NCI-H69 (cell line): ENCODE measurements around the gene RAPGEF5.

Experiments used
- DNase-seq: peaks from one replicate; lab custom pipeline; 2025; lab: John Stamatoyannopoulos, UW

RAPGEF5 gene

GRCh38 chr7:22216832-22217475, 140.0 kb downstream of the RAPGEF5 start:
- no peak for DNase-seq

- no peak for DNase-seq
Measured at GRCh38 chr7:22216309-22216708, 140.6 kb downstream of the RAPGEF5 start.

- DNase-seq = no peak
Measured at GRCh38 chr7:22214000-22214399, 143.0 kb downstream of the RAPGEF5 start.

DNA sequence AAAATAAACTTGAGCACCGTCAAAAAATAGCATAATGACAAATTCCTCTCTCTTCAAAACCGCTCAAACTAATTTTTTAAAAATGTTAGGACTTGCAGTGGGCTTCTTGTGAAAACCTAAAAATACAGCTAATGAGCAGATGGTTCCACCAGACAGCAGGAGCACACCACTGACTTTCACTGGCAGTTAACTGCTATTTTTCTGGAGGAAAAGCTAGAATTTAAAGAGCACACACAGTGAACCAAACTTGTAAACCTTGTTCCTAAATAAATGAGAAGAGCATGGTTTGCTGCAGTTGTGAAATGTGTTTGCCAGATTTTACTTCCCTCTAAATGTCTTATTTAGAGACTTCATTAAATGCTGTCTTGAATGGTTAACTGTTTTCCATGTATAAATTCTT, 143.9 kb downstream of the RAPGEF5 start:
- no peak for DNase-seq

DNA sequence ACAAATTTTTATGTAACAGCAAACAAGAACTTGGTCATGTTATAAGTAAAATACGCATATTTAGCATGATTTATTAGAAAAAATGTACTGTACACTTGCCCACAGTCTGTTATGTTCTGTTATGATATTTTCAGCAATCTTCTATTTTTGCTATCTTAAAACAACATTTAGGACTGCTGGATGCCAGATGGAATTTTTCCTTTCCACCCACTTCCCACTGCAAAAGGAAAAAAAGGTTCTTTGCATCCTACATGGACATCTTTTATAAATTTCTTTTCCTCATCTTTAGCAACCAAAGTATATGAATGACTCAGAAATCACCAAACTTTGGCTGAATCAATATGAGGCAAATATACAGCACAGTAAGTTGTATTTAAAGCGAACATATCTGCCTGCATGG, 146.0 kb downstream of the RAPGEF5 start:
- DNase-seq = no peak

DNA sequence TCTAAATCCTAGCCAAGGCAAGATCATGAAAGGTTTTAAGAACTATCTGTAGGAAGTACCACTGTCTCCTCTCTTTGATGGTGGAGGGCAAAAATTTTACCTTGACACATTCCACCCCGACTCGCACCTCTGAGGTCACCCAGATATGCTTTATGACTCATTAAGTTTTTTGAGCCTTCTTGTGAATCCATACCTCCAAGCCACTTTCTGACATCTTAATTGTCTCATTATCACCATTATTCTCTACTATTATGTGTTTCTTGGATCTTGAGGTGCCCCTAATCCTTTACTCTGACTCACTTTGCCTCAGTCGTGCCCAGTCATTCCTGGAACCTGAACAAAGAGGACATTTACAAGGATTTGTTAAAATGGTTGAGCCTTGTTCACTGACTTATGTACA, 146.6 kb downstream of the RAPGEF5 start:
- no peak for DNase-seq

DNA sequence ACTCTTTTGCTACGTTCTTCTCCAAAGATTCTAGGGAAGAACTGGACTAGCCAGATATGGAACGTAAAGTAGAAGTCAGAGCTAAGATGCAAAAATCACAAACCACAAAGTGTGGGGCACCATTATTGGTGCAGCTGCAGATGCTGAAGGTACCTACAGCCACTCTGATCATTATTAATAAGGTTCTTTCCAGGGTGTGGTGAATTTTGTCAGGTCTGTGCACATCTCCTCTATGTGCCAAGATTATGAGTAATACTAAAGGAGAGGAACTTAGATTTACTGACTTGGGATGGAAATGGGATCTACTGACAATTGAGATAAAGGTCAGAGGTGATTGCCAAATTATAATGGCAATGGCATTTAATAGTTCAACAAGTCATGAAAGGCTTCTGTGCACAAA, 148.2 kb downstream of the RAPGEF5 start:
- no peak for DNase-seq

DNA sequence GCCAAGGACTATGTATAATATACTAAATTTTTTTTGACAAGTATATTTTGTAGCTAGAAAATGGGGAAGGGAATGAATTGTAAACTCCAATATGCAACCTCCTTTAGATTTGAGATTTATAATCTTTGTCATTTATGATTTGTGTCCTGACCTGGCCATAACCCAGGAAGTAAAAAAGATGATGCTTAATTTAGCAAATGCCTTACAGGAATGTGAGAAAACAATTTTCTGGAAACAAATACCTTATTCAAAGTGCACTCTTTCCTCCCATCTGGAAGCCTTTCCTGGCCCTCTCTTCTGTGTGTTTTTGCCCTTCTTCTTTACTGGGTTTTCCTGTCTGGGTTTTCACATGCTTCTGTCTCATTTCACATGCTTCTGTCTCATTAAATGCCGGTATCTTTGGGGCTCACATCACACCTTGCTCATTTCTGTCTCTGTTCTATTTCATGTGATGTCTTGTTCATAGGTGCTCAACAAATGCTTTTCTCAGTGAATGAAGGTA, 149.2 kb downstream of the RAPGEF5 start:
- no peak for DNase-seq

GRCh38 chr7:22205631-22206030, 151.3 kb downstream of the RAPGEF5 start:
- DNase-seq = no peak

GRCh38 chr7:22204312-22204711, 152.6 kb downstream of the RAPGEF5 start:
- DNase-seq = no peak

- no peak for DNase-seq
Measured at GRCh38 chr7:22202141-22202540, 154.8 kb downstream of the RAPGEF5 start.

DNA sequence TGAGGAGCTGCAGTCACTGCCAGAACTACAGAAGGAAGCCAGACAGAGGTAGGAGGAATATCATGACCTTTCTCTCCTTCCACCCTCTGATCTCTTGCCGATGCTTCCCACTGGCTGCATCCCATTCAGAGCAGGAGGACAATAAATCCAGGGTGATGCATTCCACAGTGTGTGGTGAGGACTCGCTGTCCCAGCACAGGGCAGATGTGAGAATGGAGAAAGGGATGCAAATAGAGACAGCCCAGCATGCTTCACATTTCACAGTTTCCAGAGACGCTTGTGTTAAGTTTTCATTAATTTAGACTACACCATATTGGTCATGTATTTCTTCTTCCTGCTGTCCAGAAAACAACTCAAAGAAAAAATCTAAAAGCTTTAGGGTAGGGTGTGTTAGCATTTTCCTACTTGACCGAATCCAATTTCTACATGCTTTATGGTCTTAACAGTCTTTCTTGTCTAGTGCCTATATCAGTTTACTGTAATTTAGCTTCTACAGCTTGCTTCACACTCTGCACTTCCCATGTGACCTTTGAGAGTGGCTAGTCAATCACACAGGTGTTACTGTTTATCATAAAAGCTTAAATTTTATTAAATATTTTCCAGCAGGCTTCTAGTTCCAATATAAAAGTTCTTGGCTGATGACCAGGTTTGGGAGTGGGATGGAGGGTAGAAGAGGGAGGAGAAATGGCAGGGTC, 155.6 kb downstream of the RAPGEF5 start:
- DNase-seq = no peak

DNA sequence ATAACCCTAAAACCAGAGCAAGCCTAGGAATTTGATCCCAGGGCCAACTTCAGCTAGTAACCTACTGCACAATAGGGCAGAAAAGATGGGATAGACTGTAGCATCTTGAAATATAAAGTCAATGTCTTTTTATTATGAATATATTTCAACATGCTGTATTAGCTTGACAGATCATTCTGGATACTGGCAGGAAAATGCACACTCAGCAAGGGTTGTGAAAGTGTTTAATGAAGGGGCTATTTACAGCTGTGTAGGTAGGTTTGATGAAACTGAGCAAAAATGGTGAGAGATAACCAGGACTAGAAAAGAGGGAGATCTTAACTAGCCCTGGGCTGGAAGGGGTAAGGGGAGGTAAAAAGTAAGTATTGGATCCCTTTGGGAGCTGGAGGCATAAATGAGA, 156.2 kb downstream of the RAPGEF5 start:
- DNase-seq = no peak

- DNase-seq = no peak
Measured at GRCh38 chr7:22200238-22200637, 156.7 kb downstream of the RAPGEF5 start.

DNA sequence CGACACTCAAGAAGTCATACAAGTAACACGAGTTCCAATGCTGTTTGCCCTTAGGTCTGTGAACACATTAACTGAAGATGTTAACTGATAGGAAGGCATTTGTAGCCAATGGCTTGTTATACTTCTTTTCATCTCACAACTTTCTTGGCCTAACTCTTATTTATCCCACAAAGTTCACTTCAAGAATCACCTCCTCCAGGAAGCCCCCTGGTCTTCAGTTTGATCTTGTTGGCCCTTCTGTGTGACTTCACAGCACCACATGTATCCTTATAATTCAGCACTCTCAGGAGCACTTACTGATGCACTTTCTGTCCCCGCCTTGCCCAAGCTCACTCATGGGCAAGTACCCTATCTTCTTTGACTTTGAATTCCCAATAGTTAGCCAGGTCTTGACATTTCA, 159.6 kb downstream of the RAPGEF5 start:
- no peak for DNase-seq

GRCh38 chr7:22196429-22196828, 160.5 kb downstream of the RAPGEF5 start:
- DNase-seq = no peak

DNA sequence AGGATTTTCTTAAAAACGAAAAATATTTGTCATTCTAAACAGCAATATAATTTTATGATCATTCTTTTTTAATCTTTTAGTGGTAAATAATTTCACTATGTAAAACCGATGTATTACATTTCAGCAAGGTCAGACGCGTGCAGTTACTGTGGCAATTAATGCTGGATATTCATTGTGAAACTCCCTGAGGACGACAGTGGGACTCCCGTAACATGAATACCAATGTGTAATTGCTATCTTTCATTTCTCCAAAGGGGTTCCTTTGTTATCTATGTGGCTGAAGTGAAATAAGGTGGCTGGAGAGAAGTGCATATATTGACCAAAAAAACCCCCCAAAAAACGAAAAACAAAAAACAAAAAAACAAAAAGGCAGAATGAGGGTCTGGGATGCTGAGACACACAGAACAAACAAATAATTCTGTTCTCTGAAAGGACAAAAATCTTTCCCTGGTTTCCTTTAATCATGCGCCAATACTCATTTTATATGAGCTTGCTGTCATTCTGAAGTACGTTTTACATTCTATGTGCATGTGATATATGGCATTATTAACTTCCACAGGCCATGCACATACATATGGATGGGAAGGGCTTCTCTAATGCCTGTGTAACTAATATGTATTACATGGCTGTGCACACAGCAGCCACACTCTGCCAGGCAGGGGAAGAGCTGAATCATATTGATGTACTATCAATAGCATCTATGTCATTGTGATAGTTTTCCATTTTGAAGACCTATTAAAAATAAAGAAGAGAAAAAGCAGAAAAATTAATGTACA, 161.4 kb downstream of the RAPGEF5 start:
- DNase-seq = peak; percentile 47

GRCh38 chr7:22194658-22195273, 162.2 kb downstream of the RAPGEF5 start:
- peak; percentile 42 for DNase-seq

GRCh38 chr7:22193450-22193983, 163.4 kb downstream of the RAPGEF5 start:
- DNase-seq = peak; percentile 96

DNA sequence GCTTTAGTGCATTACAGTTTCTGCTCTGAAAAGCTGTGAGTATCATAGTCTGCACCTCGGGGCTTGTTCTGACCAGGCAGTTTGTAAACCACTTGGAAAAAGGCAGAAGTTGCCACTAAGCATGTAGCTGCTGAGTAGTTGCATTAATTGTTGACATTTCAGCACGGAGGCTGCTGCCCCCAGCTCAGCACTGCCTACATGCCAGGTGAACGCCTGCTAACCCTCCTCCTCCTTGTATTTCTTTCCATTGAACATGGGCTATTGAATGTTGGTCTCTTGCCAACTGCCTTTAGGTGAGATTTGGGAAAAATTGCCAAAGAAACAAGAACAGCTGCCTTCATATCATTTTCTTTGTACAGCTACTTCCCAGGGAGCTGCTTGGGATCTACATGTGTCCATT, 164.2 kb downstream of the RAPGEF5 start:
- DNase-seq = peak; percentile 94

- peak; percentile 89 for DNase-seq
Measured at GRCh38 chr7:22190736-22191135, 166.2 kb downstream of the RAPGEF5 start.

DNA sequence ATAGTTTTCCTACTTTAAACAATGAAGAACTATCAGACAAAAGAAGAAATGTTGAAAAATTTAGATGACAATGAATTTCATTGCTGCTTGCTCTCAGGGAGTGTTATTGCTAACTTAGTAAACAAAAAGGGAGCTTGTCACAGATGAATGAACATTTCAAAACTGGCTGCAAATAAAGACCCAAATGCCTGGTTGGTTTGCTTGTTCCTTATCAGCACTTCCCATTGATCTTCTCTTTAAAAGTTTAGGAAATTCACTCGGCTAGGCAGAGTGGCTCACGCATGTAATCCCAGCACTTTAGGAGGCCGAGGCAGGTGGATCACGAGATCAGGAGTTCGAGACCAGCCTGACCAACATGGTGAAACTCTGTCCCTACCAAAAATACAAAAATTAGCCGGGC, 167.2 kb downstream of the RAPGEF5 start:
- no peak for DNase-seq
